Measurements from ENCODE around the gene HCST.
"Not testable (repeated sequence)": the region's sequence is repeated elsewhere in the genome, so short reads cannot be mapped to it uniquely, and the experiment has no call there.

Gene HCST

DNA sequence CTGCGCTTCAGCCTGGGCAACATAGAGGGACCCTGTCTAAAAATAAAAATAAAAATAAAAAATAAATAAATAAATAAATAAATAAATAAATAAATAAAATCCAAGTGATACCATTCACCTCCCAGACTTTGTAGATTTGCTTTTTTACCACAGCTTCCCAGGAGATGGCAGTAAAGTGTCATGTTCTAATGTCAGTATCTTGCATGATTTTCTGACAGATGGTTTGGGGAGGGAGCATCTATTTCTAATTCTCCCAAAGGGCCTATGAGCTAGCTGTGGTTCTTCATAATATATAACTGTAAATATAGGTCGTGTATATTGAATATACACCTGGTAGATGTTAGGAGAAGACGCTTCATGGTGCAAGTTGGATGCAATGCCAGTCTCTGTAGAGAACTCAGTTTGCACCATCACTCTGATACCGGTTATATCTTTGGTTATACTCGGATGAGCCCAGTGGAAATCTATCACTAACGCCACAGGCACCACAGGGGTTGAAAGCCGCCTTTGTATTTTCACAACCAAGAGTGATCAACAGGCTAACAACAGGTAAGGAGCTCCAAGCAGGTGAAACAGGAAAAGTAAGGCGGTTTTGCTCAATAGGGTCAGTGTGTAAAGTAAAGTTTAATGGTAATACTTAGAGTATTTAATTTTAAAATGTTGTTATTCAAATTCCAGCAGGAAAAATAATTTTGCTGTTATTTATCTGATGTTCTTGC is 20.1 kb upstream of the HCST start:
- DNase-seq, result peak; percentile 56 to 89 (median 81)

DNA sequence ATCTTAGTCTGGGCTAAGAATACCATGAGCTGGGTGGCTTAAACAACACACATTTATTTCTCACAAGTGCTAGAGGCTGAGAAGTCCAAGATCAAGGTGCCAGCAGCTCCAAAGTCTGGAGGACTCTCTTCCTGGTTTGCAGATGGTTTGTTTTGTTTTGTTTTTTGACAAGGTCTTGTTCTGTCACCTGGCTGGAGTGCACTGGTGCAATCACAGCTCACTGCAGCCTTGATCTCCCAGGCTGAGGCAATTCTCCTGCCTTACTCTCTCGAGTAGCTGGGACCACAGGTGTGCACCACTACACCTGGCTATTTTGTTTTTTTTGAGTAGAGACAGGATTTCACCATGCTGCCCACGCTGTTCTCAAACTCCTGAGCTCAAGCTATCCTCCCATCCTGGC is 18.4 kb upstream of the HCST start:
- no peak for DNase-seq

DNA sequence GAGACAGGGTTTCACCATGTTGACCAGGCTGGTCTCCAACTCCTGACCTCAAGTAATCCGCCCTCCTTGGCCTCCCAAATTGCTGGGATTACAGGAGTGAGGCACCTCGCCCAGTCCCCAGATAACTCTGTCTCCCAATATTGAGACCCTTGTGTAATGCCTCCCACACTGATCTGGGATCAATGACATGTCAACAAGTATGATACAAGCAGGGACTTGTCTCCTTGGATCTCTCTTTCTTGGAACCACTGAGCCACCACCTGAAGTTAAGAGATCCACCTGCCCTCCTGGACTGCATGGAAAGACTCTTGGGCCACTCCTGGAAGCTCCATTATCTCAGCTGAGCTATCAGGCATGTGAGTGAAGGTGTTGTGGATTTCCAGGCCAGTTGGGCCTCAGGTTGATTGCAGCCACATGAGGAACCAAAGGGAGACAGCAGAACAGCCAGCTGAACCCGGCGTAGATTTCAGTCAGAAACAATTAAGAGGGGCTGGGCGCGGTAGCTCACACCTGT is 17.0 kb upstream of the HCST start:
- no peak for DNase-seq

DNA sequence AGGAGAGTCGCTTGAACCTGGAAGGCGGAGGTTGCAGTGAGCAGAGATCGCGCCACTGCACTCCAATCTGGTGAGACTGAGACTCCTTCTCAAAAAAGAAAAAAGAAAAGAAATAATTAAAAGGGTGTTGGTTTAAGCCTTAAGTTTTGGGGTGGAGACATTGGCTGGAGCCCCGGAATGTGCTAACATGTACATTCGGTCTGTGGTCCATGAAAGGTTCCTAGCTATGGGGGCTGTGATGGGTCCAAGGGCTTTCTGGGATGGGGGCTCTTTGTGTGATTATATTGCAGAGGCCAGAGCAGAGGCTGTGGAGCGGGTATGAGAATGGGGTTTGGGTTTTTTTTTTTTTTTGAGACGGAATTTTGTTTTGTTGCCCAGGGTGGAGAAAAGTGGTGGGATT is 16.4 kb upstream of the HCST start:
- DNase-seq, result no peak

DNA sequence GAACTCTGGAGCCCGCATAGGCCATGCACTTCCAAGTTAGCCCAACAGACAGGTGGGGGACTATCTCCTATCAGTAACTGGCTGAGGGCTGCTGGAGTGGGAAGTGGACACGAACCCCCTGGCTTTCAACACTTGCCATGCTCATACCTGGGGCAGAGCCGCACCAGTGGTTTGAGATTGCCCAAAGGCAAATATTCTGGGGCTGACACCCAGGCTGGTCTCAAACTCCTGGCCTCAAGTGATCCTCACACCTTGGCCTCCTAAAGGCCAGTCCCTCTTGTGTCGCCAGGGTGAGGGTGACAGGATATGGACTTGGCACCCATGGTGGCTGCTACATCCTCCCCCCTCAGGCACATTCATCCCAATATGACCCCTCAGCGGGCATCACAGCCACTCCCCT is 15.1 kb upstream of the HCST start:
- DNase-seq, result no peak

DNA sequence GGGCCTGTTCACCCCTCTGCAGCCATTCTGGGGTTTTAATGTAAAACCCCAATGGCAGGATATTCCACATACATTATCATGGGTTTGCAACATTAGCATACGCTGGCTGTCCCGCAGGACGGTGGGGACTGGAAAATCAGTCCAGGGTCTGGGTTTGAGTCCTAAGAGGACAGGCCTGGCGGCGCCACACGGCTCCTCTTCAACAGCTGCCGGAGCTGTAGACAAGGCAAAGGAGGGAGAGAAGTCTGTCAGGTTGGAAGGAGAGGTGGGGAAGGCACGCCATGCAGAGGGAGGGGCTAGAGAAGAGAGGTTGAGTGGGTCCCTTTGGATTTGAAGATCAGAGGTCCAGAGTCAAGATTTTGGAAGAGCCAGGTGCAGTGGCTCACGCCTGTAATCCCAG is 13.9 kb upstream of the HCST start:
- no peak for DNase-seq

DNA sequence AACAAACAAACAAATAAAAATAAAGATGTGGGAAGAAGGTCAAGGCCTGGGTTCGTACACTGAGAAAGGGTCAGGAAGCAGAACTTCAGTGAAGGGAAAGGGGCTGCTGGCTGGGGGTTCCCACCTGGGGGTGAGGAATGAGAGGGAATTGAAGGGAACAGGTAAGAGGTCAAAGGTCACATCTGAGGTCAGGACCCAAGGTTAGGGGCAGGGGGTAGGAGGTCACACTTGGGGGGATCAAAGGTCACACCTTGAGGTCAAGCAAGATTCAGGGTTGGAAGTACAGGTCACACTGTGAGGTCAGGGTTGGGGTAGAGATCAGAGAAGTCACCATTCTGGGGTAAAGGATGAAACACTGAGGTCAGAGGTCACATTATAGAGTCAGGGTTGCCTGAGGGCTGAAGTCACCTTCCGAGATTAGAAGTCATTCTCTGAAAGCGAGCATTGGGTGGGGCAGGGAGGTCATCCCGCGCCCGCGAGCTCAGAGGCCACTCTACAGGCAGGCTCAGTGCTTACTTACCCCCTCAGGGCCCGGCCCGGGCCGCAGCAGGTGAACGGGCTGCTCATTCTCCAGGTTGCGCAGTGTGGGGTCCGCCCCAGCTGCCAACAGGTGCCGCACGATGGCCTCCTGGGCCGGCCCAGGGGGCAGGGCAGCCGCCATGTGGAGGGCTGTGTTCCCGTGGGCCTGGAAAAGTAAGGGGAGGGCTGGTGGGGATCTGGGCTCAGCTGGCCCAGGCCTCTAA is 12.8 kb upstream of the HCST start:
- DNase-seq, result no peak

DNA sequence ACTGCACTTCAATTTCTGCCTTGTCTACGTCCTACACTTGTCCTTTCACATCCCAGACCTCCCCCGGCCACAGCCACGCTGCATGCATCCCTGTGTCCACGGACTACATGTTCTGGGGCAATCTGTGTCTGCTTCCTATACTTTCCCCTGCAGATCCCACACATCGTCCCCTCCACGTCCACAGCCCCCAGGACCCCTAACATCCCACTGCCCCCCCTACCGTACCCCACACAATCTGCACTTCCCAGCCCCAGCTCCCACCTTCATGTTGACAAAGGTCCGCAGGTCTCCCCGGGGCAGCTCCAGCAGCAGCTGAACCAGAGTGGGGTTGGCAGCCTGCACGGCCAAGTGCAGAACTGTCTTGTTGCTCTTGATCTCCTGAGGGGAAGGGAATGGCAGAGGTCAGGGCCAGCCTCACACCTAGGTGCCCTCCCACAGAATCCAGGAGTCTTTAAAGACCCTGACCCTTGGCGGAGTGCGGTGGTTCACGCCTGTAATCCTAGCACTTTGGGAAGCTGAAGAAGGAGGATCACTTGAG is 12.1 kb upstream of the HCST start:
- DNase-seq, result no peak

DNA sequence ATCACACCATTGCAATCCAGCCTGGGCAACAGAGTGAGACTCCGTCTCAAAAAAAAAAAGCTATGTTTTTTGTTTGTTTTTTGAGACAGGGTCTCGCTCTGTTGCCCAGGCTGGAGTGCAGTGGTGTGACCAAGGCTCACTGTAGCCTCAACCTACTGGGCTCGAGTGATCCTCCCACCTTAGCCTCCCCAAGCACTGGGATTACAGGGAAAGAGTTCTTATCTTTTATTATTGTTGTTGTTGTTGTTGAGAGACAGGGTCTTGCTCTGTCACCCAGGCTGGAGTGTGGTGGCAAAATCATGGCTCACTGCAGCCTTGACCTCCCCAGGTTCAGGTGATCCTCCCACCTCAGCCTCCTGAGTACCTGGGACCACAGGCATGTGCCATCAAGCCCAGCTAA is 10.5 kb upstream of the HCST start:
- DNase-seq, result not testable (repeated sequence)

DNA sequence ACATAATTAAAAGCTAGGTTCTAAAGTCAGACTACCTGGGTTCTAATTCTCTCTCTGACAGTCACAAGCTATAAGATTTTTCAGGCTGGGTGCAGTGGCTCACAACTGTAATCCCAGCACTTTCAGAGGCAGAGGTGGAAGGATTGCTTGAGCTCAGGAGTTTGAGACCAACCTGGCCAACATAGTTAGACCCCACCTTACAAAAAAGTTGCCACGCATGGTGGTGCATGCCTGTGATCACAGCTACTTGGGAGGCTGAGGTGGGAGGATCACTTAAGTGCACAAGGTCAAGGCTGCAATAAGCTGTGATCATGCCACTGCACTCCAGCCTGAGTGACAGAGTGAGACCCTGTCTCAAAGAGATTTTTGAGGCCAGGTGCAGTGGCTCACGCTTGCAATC is 8.0 kb upstream of the HCST start:
- DNase-seq, result no peak

DNA sequence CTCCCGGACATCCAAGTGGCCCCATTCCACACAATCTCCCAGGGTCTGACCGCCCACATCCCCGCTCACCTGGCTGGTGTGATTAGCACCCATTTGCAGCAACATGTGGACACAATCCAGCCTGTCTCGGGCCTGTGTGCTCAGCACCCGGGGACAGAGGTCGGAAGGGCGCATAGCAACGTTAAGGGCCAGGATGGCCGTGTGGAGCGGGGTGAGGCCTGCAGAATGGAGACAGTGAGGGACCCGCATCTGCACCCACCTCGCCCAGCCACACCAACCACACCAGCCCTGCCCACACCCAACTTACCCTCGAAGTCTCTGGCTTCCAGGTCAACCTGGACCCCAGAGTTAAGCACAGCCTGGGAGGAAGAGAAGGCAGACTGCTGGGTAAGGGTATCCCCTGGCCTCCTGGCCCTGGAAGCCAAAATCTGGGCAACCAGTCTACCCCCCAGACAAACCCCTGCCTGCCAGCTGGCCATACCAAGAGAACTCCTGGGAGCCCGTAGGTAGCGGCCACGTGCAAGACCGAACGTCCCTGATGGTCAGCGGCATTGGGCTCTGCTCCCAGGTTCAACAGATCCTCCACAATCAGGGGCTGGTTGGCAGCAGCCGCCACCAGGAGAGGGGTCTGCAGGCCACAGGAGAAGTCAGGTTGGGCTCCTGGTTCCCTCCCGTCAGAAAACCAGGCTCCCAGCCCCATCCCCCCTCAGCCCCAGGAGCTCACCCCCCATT is 6.3 kb upstream of the HCST start:
- DNase-seq, result no peak

DNA sequence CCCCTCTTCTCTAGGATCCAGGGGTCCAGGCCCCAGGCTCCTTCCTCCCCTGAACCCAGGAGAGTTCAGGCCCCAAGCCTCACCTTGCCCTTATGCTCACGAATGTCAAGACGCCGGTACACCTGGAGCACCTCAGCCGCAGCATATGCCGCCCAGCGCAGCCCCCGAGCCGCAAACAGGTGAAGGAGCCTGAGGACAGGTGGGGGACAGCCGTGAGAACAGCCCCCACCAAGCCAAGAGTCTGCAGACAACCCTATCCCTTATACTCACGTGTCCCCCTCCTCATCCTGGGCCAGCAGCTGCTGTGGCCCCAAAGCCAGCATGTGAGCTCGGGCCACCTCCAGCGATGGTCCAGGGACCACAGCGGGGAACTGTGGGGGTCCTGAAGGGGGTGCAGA is 5.7 kb upstream of the HCST start:
- DNase-seq, result no peak

DNA sequence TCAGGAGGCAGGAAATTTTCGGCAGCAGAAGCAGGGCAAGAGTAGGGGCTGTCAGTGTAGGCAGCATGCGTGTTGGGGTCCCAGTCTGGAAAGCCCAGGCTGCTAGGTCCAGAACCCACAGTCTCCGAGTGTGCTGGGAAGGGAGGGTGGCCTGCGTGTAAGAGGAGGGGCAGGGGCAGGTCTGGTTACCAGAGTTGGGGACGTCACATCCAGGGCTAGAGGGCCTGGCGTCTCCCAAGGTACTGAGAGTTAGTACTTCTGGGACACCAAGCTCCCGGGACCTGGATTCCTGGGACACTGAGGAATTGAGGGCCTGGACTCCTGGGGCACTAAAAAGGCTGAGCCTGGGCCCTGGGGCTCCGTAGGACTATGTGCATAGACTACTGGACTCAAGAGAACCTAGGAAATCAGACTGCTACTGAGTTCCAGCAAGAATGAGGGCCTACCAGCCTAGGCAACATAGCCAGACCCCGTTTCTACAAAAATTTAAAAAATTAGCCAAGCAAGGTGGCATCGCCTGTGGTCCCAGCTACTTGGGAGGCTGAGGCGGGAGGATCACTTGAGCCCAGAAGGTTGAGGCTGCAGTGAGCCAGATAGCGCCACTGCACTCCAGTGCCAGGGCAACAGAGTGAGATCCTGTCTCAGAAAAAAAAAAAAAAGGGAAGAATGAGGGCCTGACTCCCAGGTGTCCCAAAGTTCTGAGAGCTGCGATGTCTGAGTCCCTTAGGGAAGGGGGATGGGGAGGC is 4.5 kb upstream of the HCST start:
- no peak for DNase-seq

DNA sequence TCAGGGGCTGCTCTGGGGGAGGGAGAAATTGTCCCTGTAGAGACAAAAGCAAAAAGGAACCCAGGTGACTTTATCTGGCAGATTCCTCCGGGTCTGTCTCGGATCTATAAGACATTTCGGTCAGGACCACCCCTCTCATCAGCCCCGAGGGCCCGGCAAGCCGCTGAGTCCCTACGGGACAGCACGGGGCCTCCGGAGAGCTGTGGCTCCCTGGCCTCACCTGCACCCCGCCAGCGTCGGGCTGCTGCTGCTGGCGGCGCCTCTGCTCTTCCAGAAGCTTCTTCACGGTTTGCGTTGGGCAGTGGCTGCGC is 3.9 kb upstream of the HCST start:
- no peak for DNase-seq

DNA sequence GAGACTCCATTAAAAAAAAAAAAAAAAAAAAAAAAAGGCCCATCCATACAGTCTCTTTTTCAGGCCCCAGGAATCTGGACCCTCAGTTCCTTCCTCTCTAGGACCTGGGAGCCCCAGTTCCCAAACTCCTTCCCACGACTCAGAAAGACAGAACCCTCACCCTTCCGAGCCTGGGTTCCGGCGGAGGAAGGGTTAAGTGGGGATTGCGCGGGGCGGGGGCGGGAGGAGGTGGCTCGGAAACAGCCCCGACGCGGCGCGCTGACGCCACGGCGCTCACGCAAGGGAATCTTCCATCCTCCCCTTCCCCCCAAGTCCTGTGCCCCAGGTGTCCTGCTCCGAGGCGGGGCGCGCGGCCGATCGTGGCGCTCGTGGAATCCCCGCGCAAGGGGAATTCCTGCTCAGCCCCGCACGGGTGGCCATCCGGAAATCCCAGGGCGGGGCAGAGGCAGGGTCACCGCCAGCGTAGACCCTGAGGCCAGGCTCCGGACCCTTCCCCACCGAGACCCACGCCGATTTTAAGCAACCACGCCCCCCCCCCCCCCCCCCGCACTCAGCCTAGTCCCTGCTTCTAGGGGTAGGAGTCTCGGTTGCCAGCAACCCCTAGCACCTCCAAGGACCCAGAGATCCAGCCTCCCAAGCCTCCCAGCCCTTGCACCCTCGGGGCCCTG is 2.6 kb upstream of the HCST start:
- DNase-seq, result peak; percentile 67 to 84 (median 83)

DNA sequence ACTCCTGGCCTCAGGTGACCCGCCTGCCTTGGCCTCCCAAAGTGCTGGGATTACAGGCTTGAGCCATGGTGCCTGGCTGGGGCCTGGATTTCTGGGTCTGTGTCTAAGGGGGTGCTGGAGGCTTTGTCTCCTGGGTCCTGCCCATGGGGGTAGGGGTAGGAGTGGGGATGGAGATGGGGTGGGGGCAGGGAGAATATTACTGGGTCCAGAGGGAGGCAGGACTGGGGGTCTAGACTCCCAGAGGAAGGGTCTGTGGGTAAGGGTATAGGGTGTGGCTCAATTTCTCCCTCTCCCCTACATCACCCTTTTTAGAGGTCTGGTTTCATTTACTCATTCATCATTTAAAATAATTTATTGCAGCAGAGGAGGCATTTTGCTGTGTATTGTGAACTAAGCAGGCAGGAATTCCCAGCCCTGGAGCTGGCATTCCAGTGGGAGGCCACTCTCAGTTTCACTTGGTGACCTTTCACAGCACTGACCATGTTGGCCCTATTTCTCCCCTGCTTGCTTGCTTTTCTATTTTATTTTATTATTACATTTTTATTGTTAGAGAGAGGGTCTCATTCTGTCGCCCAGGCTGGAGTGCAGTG is 1.2 kb upstream of the HCST start:
- DNase-seq, result no peak

DNA sequence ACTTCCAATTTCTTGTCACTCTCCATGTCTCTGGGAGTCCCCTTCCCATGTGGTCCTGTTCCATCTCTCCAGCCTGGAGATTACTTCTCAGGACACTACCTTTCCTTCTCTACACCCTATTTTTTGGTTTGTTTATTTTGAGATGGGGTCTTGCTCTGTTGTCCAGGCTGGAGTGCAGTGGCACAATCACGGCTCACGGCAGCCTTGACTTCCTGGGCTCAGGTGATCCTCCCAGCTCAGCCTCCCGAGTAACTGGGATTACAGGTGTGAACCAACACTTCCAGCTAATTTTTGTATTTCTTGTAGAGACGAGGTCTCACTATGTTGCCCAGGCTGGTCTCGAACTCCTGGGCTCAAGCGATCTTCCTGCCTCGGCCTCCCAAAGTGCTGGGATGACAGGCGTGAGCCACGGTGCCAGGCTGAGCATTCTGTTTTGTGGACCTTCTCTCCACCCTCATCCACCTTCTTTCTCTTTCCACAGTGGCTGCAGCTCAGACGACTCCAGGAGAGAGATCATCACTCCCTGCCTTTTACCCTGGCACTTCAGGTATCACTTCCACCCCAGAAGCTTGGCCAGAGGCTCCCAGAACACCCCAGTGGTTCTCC is 644 bp downstream of the HCST start:
- DNase-seq, result no peak

DNA sequence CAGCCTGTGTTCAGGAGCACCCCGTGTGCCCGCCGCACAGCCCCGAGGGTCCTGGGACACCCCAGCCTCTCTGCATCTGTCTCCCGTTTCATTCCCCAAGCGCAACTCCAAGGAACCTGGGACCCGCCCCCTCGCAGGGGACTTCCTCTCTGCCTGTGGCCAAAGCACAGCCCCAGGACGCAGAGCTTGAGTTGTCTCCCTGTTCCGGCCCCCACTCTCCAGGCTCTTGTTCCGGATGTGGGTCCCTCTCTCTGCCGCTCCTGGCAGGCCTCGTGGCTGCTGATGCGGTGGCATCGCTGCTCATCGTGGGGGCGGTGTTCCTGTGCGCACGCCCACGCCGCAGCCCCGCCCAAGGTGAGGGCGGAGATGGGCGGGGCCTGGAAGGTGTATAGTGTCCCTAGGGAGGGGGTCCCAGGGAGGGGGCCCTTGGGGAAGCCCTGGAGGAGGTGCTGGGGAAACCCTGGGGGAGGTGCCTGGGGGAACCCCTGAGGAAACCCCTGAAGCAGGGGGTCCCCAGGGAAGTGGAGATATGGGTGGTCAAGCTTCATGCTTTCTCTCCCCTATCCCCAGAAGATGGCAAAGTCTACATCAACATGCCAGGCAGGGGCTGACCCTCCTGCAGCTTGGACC is 1.3 kb downstream of the HCST start:
- DNase-seq, result peak; percentile 8 to 28 (median 20)

DNA sequence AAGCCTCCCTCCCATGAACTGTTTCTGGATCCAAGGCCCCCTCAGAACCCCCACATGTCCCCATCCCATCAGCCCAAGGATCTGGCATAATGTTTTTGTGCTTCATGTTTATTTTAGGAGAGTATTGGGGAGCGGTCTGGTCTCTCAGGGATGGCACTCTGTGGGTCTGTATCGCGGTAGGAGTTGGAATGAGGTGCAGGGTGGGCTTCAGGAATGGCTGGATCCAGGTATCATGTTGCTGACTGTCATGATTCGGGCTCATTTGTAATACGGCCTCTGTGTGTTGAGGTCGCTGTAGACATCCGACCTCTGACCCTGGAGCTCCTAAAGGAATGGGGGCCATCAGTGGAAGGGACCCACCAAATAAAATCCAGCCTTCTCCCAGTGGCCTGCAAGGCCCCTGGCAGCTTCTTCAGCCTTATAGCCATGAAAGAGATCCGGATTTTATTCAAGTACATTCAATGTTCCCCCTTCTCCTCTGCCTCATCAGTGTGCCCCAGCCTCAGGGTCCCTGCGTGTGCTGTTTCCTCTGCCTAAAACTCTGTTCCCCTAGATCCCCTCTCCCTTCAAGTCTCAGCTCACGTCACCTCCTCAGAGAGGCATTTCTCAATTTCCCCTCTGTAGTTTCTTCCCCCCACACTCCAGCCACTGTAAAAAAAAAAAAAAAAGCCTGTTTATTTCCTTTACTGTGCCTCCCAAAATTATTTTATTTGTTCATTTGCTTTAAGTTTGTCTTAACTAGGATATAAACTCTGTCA is 2.2 kb downstream of the HCST start:
- DNase-seq, result no peak

DNA sequence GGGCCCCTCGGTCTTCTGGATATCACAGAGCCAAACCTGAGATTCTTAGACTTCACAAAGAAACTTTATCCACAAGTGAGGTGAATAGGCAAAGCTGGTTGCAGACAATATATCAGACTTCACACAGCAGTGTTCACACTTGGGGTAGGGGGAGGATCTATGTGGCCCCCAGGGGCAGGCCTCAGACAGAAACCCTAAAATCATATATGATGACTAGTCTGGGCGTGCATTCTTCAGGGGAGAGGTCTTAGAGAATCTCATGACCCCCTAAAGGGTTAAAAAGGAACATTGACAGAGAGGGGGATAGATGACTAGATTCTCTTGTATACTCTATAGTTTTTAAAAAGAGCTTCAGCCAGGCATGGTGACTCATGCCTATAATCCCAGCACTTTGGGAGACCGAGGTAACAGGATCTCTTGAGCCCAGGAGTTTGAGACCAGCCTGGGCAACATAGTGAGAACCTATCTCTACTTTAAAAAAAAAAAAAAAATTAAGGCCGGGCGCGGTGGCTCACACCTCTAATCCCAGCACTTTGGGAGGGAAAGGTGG is 2.9 kb downstream of the HCST start:
- no peak for DNase-seq
